Measurements from ENCODE around the gene VPREB1.

The VPREB1 gene

DNA sequence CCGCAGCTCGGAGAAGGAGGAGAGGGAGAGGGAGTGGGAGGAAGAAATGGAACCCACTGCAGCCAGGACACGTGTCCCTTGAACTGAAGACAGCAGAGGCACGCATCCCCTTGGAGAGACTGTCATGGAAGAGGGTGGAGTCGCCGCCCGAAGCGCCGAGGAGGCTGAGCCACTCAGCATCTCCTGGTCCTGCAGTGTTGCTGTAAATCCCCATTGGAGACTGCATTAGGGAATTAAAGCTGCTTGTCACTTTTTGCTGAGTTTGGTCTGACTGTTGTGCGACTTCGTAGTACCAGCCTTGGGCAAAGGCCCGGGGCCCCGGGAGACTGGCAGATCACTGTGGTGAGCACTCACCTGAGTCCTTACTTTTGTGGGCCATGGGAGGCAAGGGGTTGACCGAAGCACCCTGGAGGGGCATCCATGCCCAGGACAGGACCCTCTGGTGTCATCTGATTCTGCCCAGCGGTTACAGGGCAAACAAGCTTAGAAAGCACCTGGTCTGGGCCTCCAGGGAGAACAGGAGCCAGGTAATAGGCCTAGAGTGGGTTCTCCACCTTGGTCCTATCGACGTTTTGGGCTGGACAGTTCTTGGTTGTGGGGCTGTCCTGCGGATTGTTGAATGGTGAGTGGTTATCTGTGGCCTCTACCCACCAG is 797 bp downstream of the VPREB1 start:
- Histone ChIP-seq H3K27ac (replicated peaks) (no peak overlapping the region), H3K27me3 (ENCODE audit: insufficient read depth, poor library complexity, severe bottlenecking) (no peaks in the 10 kb centered on the region), H3K4me3 (replicated peaks; ENCODE audit: insufficient read depth, low read length) (no peak overlapping the region)
- TF ChIP-seq POLR2AphosphoS5 (IDR thresholded peaks at IDR 0.05; ENCODE audit: low read depth) (no peak), GABPA (IDR thresholded peaks at IDR 0.05; ENCODE audit: low read depth) (no peak), CTCF (IDR thresholded peaks at IDR 0.05; ENCODE audit: insufficient read depth, low read length) (no peak), SPI1 (IDR thresholded peaks at IDR 0.05; ENCODE audit: borderline replicate concordance, low read depth) (no peak)
- TF ChIP-seq, protein P1, sequence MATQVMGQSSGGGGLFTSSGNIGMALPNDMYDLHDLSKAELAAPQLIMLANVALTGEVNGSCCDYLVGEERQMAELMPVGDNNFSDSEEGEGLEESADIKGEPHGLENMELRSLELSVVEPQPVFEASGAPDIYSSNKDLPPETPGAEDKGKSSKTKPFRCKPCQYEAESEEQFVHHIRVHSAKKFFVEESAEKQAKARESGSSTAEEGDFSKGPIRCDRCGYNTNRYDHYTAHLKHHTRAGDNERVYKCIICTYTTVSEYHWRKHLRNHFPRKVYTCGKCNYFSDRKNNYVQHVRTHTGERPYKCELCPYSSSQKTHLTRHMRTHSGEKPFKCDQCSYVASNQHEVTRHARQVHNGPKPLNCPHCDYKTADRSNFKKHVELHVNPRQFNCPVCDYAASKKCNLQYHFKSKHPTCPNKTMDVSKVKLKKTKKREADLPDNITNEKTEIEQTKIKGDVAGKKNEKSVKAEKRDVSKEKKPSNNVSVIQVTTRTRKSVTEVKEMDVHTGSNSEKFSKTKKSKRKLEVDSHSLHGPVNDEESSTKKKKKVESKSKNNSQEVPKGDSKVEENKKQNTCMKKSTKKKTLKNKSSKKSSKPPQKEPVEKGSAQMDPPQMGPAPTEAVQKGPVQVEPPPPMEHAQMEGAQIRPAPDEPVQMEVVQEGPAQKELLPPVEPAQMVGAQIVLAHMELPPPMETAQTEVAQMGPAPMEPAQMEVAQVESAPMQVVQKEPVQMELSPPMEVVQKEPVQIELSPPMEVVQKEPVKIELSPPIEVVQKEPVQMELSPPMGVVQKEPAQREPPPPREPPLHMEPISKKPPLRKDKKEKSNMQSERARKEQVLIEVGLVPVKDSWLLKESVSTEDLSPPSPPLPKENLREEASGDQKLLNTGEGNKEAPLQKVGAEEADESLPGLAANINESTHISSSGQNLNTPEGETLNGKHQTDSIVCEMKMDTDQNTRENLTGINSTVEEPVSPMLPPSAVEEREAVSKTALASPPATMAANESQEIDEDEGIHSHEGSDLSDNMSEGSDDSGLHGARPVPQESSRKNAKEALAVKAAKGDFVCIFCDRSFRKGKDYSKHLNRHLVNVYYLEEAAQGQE (IDR thresholded peaks at IDR 0.05; ENCODE audit: insufficient replicate concordance, low read depth): no peak
- no peak for DNase-seq (ENCODE audit: low read depth in 1 of 2, low spot score in 1 of 2)

- no peaks in the 10 kb centered on the region for H3K27me3 ChIP-seq (ENCODE audit: insufficient read depth, poor library complexity, severe bottlenecking)
- no peak overlapping the region for H3K27ac ChIP-seq (replicated peaks)
- no peak for DNase-seq (ENCODE audit: low read depth in 1 of 2, low spot score in 1 of 2)
- no peak overlapping the region for H3K4me3 ChIP-seq (replicated peaks; ENCODE audit: insufficient read depth, low read length)
- no peak for TF ChIP-seq CTCF (IDR thresholded peaks at IDR 0.05; ENCODE audit: insufficient read depth, low read length)
- no peak for TF ChIP-seq SPI1 (IDR thresholded peaks at IDR 0.05; ENCODE audit: borderline replicate concordance, low read depth)
- TF ChIP-seq, protein P1 (IDR thresholded peaks at IDR 0.05; ENCODE audit: insufficient replicate concordance, low read depth): no peak
- no peak for TF ChIP-seq POLR2AphosphoS5 (IDR thresholded peaks at IDR 0.05; ENCODE audit: low read depth)
- no peak for TF ChIP-seq GABPA (IDR thresholded peaks at IDR 0.05; ENCODE audit: low read depth)
These were observed 1.4 kb downstream of the VPREB1 start for GRCh38 chr22:22245935-22246525.

DNA sequence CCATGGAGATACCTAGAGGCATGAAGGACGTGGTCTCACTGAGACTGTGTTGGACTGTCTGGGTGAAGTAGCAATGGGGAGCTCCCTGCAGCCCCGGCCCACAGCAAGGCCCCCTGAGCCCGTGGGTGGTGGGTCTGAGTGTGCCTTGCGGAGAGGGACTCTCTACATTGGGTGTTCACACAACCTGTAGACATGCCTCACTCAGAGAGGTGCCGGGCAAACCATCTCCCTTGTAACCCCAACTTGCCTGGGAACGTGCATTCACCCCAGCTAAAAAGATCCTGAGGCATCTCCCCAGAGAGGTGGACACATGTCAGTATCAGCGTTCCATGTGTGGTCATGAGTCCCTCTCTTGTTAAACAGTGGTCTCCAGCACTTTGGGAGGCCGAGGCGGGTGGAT is 2.1 kb downstream of the VPREB1 start:
- TF ChIP-seq CTCF (IDR thresholded peaks at IDR 0.05; ENCODE audit: insufficient read depth, low read length) (no peak), POLR2AphosphoS5 (IDR thresholded peaks at IDR 0.05; ENCODE audit: low read depth) (no peak), SPI1 (IDR thresholded peaks at IDR 0.05; ENCODE audit: borderline replicate concordance, low read depth) (no peak)
- no peaks in the 10 kb centered on the region for H3K27me3 ChIP-seq (ENCODE audit: insufficient read depth, poor library complexity, severe bottlenecking)
- no peak overlapping the region for H3K27ac ChIP-seq (replicated peaks)
- DNase-seq (ENCODE audit: low read depth in 1 of 2, low spot score in 1 of 2): no peak
- no peak overlapping the region for H3K4me3 ChIP-seq (replicated peaks; ENCODE audit: insufficient read depth, low read length)

Measured in HL-60 (cell line).